NCI-H146 (cell line): ENCODE data around the gene WT1.

Source experiments
- DNase-seq: peaks from one replicate; lab custom pipeline; 2025; lab: John Stamatoyannopoulos, UW

The WT1 gene

DNA sequence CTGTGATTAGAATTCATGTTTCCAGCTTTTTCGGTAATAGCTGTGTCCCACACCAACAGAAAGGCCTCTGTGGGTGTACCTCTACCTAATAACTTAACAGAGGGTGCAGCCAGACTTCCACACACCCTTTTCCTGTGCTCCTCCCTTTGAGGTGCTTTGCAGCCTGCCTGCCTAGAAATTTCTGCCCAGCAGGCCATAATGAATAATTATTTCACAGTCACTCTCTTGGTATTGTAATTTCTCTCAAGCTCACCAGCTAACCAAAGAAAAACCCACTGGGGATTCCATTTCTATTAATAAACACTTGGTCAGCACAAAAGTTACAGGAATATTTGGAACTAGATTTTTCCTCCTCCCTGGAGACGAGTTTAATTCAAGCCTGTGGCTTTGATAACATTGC lies 13.3 kb downstream of the WT1 start:
- DNase-seq = no peak

GRCh38 chr11:32420937-32421901 lies 14.1 kb downstream of the WT1 start:
- DNase-seq = no peak

DNA sequence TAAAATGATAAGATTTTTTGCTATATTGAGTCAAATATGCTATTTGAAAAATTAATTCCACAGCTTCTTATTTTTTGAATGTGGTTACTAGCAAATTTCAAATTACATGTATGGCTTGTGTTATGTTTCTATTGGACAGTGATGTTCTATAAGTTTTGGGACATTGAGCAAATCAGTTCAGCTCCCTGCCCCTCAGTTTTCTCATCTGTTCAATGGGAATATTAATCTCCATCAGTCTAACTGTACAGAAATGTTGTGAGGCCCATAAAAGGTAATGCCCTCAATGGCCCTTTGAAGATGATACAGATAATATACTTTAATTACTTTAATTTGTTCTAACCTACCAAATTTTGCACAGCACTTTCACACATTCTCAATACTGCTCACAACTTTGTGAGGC lies 15.2 kb downstream of the WT1 start:
- DNase-seq = no peak

DNA sequence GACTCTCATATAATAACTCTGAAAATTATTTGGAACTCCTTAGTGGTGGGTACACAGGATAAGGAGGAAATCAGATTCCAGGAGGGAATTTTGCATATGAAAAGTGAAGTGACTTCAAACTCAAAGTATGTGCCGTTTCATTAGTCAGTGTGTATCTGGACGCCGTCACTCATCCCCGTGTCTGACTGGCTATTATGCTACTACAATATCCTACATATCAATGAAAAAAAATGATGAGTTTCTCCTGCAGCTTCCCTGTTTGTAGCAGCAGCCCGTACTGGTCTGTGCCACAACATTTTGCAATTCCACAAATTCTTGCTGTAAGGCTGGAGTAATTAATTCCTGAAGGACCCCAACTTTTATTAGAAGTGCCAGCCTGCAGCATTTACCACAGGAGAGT lies 16.5 kb downstream of the WT1 start:
- DNase-seq = no peak

DNA sequence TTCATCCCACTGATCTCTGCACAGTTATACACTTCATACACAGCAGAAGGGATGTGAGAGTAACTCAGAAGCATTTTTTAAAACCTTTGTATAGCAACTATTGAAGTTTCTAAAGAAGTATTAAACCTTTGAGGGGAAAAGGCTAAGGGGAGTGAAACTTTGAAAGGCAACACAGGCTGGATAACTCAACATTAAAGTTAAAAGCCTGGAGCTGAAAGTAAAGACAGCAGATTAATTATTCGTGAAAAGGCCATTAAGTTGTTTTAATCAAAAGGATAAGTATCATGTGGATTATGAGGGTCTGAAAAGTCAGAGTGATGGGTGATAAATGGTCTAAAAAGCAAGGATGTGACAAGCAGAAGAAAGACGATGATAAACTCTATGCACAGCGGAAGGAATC lies 17.5 kb downstream of the WT1 start:
- no peak for DNase-seq

- DNase-seq = no peak
Measured at GRCh38 chr11:32416301-32416700, 19.0 kb downstream of the WT1 start.

DNA sequence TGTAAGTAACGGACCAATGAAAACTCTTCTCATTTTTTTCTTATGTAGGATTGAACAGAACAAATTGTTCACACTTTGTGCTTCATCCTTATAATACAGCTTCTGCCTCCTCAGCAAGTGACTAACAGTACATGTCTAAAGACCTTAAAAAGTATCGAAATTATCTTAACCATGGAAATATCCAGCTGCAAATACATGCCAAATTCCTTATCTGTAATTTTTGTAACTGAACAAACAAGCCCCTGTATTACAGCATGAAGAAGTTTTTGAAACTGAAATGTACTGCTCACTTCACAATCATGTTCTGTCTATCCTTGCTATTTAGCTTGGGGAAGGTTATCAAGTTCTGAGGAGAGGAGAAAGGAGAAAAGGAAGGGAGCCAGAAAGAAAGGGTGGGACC lies 20.4 kb downstream of the WT1 start:
- DNase-seq = no peak

GRCh38 chr11:32411942-32412615 lies 23.3 kb downstream of the WT1 start:
- no peak for DNase-seq

GRCh38 chr11:32405592-32405991 lies 29.7 kb downstream of the WT1 start:
- no peak for DNase-seq

DNA sequence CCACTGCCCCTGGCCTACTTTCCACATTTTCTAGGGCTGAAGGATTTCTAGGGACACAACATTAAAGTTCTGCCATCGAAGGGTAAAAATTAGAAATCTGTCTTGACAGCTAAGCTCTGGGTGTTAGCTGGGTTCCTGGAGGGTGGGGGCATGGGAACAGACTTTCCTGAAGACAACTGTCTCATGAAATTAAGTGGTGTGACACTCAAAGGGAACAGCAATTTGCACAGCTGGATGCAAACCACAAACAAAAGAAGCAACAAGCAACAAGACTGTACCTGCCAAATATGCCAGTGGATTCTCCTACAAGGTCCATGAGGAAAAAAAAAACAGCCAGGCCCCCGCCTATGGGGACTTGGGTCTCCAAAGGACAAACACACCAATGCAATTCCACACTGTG lies 32.5 kb downstream of the WT1 start:
- DNase-seq = no peak

DNA sequence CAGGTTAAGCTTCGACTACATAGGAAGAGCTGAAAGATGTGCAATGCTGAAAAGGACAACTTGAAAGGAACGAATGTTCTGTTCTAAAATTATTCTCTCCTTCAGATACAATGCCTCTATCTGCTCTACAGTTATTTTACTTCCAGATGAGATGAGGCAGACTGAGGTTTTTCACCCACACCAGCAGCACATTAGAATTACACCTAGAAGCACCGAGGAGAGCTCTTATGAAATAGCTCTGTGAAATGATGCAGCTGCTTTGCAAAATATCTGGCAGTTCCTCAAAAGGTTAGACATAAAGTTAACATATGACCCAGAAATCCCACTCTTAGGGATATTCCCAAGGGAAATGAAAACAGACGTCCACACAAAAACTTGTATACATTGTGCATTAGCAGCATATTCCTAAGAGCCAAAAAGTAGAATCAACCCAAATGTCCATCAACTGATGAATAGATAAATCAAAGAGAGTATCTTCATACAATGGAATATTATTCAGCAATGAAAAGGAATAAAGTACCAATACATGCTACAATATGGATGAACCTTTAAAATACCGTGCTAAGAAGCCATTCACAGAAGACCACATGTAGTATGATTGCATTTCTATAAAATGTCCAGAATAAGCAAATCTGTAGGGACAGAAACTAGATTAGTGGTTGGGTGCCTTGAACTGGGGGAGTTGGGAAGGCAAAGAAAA lies 34.5 kb downstream of the WT1 start:
- DNase-seq = no peak

GRCh38 chr11:32400196-32400595 lies 35.1 kb downstream of the WT1 start:
- no peak for DNase-seq

DNA sequence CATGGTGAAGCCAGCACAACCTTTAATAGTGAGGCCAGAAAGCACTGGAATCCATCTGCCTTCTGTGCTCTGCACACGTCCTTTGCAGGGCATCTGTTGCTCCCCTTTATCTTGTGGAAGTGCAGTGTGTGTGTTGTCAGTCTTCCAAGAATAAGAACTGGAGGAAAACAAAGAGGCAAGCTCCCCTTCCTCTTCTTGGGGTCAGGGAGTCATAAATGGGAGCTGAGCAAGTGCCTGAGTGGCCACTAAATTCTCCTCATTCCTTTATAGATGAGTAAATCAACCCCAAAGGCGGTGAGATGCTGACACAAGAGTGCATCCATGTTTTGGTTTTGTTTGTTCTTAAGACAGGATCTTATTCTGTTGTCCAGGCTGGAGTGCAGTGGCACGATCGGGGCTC lies 38.3 kb downstream of the WT1 start:
- DNase-seq = no peak

DNA sequence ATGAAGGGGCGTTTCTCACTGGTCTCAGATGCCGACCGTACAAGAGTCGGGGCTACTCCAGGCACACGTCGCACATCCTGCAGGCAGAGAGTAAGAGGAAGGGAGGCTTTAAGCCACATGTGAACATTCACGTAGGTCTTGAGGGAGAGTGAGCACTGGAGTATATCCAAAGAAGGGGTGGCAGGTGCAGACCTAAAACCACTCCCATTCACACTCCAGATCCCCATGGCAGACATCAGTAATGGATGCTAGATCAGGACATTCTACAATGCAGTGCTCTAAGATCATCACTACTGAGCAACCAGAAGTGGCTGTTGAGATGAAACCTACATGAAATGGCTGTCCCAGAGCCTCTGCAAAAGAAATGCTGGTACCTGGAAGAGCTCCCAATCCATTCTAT lies 39.0 kb downstream of the WT1 start:
- no peak for DNase-seq

DNA sequence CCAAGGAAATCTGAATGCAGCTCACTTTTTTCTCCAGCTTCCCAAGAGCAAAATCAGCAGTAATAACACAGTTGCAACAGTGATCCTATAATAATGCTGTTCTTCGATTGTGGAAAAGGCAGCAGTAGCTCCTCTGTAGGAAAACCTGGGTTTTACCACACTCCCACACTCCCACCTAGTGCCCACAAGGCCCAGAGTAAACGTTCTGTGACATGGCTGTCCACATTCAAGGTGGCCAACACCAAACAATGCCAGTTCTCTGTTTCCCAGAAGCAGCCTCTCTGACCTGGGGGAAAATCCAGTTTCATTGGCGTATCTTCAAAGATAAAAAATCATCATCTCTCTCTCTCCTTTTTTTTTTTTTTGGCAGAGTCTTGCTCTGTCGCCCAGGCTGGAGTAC lies 40.2 kb downstream of the WT1 start:
- no peak for DNase-seq

GRCh38 chr11:32392840-32393239 lies 42.5 kb downstream of the WT1 start:
- DNase-seq = no peak

DNA sequence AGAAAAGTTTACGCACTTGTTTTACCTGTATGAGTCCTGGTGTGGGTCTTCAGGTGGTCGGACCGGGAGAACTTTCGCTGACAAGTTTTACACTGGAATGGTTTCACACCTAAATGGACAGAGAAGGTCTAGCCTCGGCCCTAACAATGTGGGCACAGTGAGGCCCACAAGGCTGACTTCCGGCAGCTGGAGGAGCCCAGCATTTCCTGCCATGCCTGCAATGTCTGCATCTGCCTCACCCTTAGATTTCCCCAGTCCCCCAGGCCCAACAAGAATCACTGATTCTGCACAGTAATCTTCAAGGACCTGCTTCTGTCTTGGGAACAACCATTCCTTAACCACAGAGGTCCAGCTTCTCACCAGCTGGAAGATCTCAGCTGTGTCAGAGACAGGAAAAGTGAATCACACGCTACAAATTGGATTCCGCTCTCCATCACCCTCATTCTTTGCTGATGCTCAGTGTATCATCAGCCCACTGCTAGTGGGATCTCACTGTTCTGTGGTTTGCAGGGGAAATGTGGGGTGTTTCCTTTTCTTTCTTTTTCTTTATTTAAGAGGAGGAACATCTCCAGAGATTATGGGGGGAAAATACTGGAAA lies 43.3 kb downstream of the WT1 start:
- no peak for DNase-seq

- DNase-seq = no peak
Measured at GRCh38 chr11:32391479-32391878, 43.9 kb downstream of the WT1 start.

- no peak for DNase-seq
Measured at GRCh38 chr11:32390712-32391111, 44.6 kb downstream of the WT1 start.

DNA sequence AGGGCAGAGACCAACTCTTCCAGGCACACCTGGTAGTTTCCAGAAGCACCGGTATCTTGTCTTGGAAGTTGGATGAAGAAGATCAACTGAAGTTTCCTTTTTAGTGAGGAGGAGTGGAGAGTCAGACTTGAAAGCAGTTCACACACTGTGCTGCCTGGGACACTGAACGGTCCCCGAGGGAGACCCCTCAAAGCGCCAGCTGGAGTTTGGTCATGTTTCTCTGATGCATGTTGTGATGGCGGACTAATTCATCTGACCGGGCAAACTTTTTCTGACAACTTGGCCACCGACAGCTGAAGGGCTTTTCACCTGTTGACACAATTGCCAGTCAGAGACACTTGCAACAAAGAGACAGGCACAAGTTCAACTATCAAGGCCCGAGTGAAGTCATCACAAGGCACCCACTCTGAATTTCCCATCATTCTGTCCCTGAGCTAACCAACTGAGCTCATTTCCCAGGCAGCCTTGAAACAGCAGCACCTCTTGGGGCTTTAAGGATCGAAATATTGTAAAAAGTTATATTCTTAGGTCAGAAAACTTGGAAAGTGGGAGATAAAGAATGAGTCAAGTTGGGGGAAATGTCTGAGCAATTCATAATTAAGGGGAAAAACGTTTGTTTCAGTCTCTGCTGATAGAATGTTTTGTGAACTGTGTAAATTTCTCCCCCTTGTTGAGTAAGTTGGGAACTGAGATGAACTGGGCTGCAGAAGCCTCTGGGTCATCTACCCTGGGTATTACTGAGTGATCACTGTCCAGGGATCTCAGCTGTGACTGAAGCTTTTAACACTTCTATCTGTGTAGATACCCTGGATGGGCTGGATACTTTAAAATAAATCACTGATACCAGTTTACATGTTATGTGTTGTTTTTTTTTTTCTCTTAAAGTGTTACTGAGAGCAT lies 46.2 kb downstream of the WT1 start:
- no peak for DNase-seq

DNA sequence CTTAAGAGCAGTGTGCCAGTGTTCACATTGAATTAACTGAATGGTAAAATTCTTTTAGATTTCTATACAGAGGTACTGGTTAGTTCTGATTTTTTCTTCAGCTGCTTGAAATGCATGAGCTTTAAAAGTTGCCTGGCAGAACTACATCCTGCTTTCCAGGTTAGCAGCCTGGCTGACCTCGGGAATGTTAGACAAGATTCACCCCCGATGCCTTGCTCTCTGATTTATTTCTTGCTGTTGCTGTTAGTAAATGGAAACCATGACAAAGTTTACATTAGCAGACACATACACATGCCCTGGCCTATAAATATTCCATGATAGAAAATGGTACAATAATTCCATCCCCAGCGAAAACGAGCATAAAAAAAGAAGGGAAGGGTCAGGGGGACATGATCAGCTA lies 47.0 kb downstream of the WT1 start:
- DNase-seq = no peak
